HCT116 (cell line): ENCODE results near the gene PLEK2.

Experiments
- CTCF ChIP-seq, 3 experiments: fragments of 200-600 bp in 1 of 3; sonication (generic) in 1 of 3; IDR thresholded peaks in 2 of 3; conservative IDR thresholded peaks in 1 of 3; 2 replicates each; pipeline ENCODE4 v1.5.1; 2012 to 2017; ENCODE audit warnings: low read depth in 2 of 3, low read length in 2 of 3, antibody characterized with exemption in 1 of 3, borderline replicate concordance in 1 of 3, control low read depth in 1 of 3, mild to moderate bottlenecking in 1 of 3, mixed read lengths in 1 of 3, mixed run types in 1 of 3, moderate library complexity in 1 of 3; ENCODE audit not compliant: insufficient read depth in 1 of 3
- EGR1 ChIP-seq: IDR thresholded peaks from 2 replicates; pipeline ENCODE4 v1.6.1; 2012; ENCODE audit warnings: low read depth
- EZH2 ChIP-seq: fragments of 200-600 bp; sonication (generic); IDR thresholded peaks from 2 replicates; pipeline ENCODE4 v1.6.1; 2017; ENCODE audit warnings: antibody characterized with exemption, mixed run types
- EZH2phosphoT487 ChIP-seq: fragments of 200-600 bp; IDR thresholded peaks from 2 replicates; pipeline ENCODE4 v1.6.1; 2018; ENCODE audit warnings: antibody characterized with exemption, borderline replicate concordance
- POLR2A ChIP-seq: IDR thresholded peaks from 2 replicates; pipeline ENCODE4 v1.7.0; 2011; ENCODE audit warnings: borderline replicate concordance; ENCODE audit not compliant: insufficient read depth, insufficient read length; ENCODE audit errors: extremely low read depth
- POLR2AphosphoS5 ChIP-seq: IDR thresholded peaks from 2 replicates; pipeline ENCODE4 v1.6.1; 2011; ENCODE audit warnings: mild to moderate bottlenecking, low read depth, low read length, moderate library complexity
- REST ChIP-seq: IDR thresholded peaks from 2 replicates; pipeline ENCODE4 v1.6.1; 2012; ENCODE audit warnings: low read depth
- SIN3A ChIP-seq: IDR thresholded peaks from 2 replicates; pipeline ENCODE4 v1.6.1; 2012; ENCODE audit warnings: low read depth
- SRF ChIP-seq: IDR thresholded peaks from 2 replicates; pipeline ENCODE4 v1.6.1; 2012; ENCODE audit warnings: low read depth

- TF ChIP-seq SIN3A (no peak), CTCF (IDR thresholded peaks at IDR 0.05 in 2 of 3, conservative IDR thresholded peaks at IDR 0.05 in 1 of 3; ENCODE audit: borderline replicate concordance in 1 of 3, insufficient read depth in 1 of 3, low read depth in 2 of 3, low read length in 2 of 3) (no peak), REST (no peak), POLR2A (no peak), SRF (no peak), EGR1 (no peak), POLR2AphosphoS5 (peak; percentile 42; the same call in 1 of the 2 replicates), EZH2 (no peak), EZH2phosphoT487 (no peak)
These were observed 6.6 kb upstream of the PLEK2 start for GRCh38 chr14:67418401-67419191.
